ENCODE measurements around the gene NOTCH1. TPM values are rescaled to one million over a fixed set of nuclear protein-coding genes. Genes with fewer than 3 reads are reported as not detected.

The NOTCH1 gene
- total RNA-seq, 1 experiment from 2014 or later: 39.2 TPM

DNA sequence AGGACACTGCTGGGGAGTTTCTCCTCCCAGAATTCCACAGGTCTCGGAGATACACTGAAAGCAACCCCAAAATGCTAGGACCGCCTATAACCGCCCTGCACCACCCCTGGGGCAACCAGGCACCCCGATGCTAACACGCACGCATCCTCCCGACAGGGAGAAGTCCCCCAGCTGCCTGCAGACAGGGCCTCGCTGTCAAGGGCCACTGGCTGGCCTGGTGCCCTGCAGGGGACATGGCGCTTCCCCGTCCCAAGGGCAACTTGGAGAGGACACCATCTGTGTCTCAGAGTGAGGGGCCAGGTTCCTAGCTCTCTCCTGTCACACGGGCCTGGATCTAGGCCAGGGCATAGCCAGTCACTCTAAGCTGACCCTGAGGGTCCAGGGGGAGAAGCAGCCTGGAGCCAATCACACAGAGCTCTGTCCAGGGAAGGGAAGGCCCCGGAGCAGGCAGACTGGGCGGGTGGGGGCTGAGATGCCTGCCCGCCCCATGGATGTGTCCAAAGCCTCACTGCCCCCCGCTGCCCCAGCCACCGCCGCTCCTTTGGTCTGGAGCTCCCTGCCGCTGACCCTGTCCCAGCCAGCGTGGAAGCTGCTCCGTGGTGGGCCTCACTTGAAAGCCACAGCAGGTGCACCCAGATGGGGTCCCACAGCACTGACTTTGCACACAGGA, 9.7 kb downstream of the NOTCH1 start:
- no peaks in the 10 kb centered on the region for H3K9me3 ChIP-seq (ENCODE audit: insufficient read depth, low read depth)
- no peaks in the 10 kb centered on the region for H3K27me3 ChIP-seq (ENCODE audit: insufficient read depth, low read depth)
- no peak for TF ChIP-seq EZH2 (IDR thresholded peaks at IDR 0.05; ENCODE audit: low read depth)
- TF ChIP-seq, protein P1, sequence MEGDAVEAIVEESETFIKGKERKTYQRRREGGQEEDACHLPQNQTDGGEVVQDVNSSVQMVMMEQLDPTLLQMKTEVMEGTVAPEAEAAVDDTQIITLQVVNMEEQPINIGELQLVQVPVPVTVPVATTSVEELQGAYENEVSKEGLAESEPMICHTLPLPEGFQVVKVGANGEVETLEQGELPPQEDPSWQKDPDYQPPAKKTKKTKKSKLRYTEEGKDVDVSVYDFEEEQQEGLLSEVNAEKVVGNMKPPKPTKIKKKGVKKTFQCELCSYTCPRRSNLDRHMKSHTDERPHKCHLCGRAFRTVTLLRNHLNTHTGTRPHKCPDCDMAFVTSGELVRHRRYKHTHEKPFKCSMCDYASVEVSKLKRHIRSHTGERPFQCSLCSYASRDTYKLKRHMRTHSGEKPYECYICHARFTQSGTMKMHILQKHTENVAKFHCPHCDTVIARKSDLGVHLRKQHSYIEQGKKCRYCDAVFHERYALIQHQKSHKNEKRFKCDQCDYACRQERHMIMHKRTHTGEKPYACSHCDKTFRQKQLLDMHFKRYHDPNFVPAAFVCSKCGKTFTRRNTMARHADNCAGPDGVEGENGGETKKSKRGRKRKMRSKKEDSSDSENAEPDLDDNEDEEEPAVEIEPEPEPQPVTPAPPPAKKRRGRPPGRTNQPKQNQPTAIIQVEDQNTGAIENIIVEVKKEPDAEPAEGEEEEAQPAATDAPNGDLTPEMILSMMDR (conservative IDR thresholded peaks at IDR 0.05): no peak
- H3K4me2 ChIP-seq: no peak overlapping the region
- no peaks in the 10 kb centered on the region for H3K36me3 ChIP-seq (ENCODE audit: low read depth)
- ChIA-PET POLR2A (ENCODE audit: unreplicated experiment) (no interaction called here), CTCF (no interaction called here)
- no peaks in the 10 kb centered on the region for H3K9me2 ChIP-seq (ENCODE audit: insufficient read depth)
- no peak overlapping the region for H2AFZ ChIP-seq
- 0 out of 2 replicates have a peak, but pooled peaks cover 7% of the 10 kb centered on the region for H3K79me2 ChIP-seq (ENCODE audit: low read depth)
- H3K4me3 ChIP-seq: no peak overlapping the region
- DNase-seq: no peak
- intact Hi-C loops (cut with micrococcal nuclease; ENCODE audit: unreplicated experiment): no loop called here
- BruUV-seq (replicated peaks): no TSS peak
- peaks cover 14% of the 10 kb centered on the region for H3K4me1 ChIP-seq (replicated peaks; ENCODE audit: insufficient read depth)
- H4K20me1 ChIP-seq (ENCODE audit: insufficient read depth): peaks cover 3% of the 10 kb centered on the region; the same call in 1 of the 2 replicates
- no peak overlapping the region for H3K27ac ChIP-seq
- H3F3A ChIP-seq (ENCODE audit: insufficient read depth, low read depth): peaks cover 28% of the 10 kb centered on the region; the same call in 1 of the 2 replicates

DNA sequence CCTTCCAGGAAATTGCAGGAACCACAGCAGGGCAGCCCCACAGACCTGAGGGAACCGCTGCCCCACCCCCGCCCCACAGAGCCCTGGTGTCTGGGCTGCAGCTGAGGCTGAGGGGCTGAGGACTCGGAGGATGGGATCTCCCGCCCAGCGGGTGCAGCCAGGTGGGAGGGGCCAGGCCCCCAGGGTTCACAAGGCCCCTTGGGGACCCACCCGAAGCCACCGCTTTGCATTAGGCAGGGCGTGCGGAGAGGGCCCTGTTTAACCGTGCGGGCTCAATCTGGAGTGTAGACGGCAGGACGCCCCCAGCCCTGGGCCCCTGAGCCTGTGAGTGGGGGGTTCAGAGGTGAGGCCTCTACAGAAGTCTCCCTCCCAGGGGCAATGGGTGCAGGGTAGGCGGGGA, 10.8 kb downstream of the NOTCH1 start:
- TF ChIP-seq, protein P1 (conservative IDR thresholded peaks at IDR 0.05): no peak
- TF ChIP-seq EZH2 (IDR thresholded peaks at IDR 0.05; ENCODE audit: low read depth): no peak
- Histone ChIP-seq H4K20me1 (ENCODE audit: insufficient read depth) (peaks cover 3% of the 10 kb centered on the region; the same call in 1 of the 2 replicates), H3K9me3 (ENCODE audit: insufficient read depth, low read depth) (no peaks in the 10 kb centered on the region), H3K27me3 (ENCODE audit: insufficient read depth, low read depth) (no peaks in the 10 kb centered on the region), H3K4me1 (replicated peaks; ENCODE audit: insufficient read depth) (peaks cover 12% of the 10 kb centered on the region), H3K27ac (no peak overlapping the region), H3K36me3 (ENCODE audit: low read depth) (no peaks in the 10 kb centered on the region), H3F3A (ENCODE audit: insufficient read depth, low read depth) (peaks cover 26% of the 10 kb centered on the region; the same call in 1 of the 2 replicates), H2AFZ (no peak overlapping the region), H3K79me2 (ENCODE audit: low read depth) (0 out of 2 replicates have a peak, but pooled peaks cover 3% of the 10 kb centered on the region), H3K9me2 (ENCODE audit: insufficient read depth) (no peaks in the 10 kb centered on the region), H3K4me3 (no peak overlapping the region), H3K4me2 (no peak overlapping the region)
- no peak for DNase-seq
- intact Hi-C loops (cut with micrococcal nuclease; ENCODE audit: unreplicated experiment): no loop called here
- ChIA-PET POLR2A (ENCODE audit: unreplicated experiment) (no interaction called here), CTCF (no interaction called here)
- no TSS peak for BruUV-seq (replicated peaks)

DNA sequence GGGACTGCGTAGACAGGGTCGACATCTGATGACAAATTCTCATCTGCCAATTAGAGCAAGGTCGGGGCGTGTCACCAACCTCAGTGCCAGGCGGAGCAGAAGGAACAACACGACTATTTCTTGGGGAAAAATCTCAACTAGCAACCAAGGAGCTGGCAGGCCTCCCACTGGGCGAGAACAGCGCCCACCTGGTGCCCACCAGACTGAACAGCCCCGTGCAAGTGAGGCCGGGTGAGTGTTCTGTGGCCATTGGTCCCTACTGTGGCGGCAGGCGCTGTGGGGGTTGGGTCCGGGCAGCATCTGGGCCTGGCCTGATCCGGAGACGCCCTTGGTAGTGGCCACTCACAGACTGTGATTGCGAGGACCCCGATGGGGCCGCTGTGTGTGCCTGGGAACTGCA, 11.5 kb downstream of the NOTCH1 start:
- Histone ChIP-seq H3F3A (ENCODE audit: insufficient read depth, low read depth) (peaks cover 23% of the 10 kb centered on the region; the same call in 1 of the 2 replicates), H3K27ac (no peak overlapping the region), H3K4me2 (no peak overlapping the region), H3K9me3 (ENCODE audit: insufficient read depth, low read depth) (no peaks in the 10 kb centered on the region), H3K36me3 (ENCODE audit: low read depth) (no peaks in the 10 kb centered on the region), H2AFZ (no peak overlapping the region), H3K4me3 (no peak overlapping the region), H3K4me1 (replicated peaks; ENCODE audit: insufficient read depth) (peaks cover 6% of the 10 kb centered on the region), H4K20me1 (ENCODE audit: insufficient read depth) (peaks cover 3% of the 10 kb centered on the region; the same call in 1 of the 2 replicates), H3K79me2 (ENCODE audit: low read depth) (0 out of 2 replicates have a peak, but pooled peaks cover 3% of the 10 kb centered on the region), H3K27me3 (ENCODE audit: insufficient read depth, low read depth) (no peaks in the 10 kb centered on the region), H3K9me2 (ENCODE audit: insufficient read depth) (no peaks in the 10 kb centered on the region)
- ChIA-PET CTCF (interaction anchor here (0.6 kb wide), 1 partner anchor 45 kb away, joined by 3 read pairs; no protein-coding TSS in a partner anchor), POLR2A (ENCODE audit: unreplicated experiment) (no interaction called here)
- BruUV-seq (replicated peaks): no TSS peak
- intact Hi-C loops (cut with micrococcal nuclease; ENCODE audit: unreplicated experiment): no loop called here
- TF ChIP-seq, protein P1 (conservative IDR thresholded peaks at IDR 0.05): no peak
- no peak for TF ChIP-seq EZH2 (IDR thresholded peaks at IDR 0.05; ENCODE audit: low read depth)
- DNase-seq: no peak
